HEK293 (cell line): Measurements from ENCODE around the gene DNAH11.

Source experiments
- REST ChIP-seq: fragments of 450-650 bp; formaldehyde crosslinking; IDR thresholded peaks from 2 replicates; pipeline ENCODE4 v1.5.1; 2016; ENCODE audit warnings: missing biosample characterization, missing genetic modification characterization
- TCF7L2 ChIP-seq: IDR thresholded peaks from 2 replicates; pipeline ENCODE4 v1.6.1; 2011; ENCODE audit warnings: low read depth, mild to moderate bottlenecking, inconsistent platforms, low read length, moderate library complexity, borderline replicate concordance
- ZBTB26 ChIP-seq: fragments of 450-650 bp; formaldehyde crosslinking; optimal IDR thresholded peaks from 2 replicates; pipeline ENCODE3; 2016; ENCODE audit warnings: missing biosample characterization, mild to moderate bottlenecking, missing genetic modification characterization
- TF ChIP-seq, protein P1 (sequence below): fragments of 450-650 bp; formaldehyde crosslinking; IDR thresholded peaks from 2 replicates; pipeline ENCODE4; 2016; ENCODE audit warnings: missing biosample characterization, missing genetic modification characterization
- TF ChIP-seq, protein P2 (sequence below): fragments of 450-650 bp; formaldehyde crosslinking; IDR thresholded peaks from 2 replicates; pipeline ENCODE4 v1.5.1; 2016; ENCODE audit warnings: missing biosample characterization, missing genetic modification characterization
- TF ChIP-seq, protein P3 (sequence below): fragments of 450-650 bp; formaldehyde crosslinking; conservative IDR thresholded peaks from 2 replicates; pipeline ENCODE4 v1.5.1; 2016; ENCODE audit warnings: low read depth, missing biosample characterization, missing genetic modification characterization

DNA sequence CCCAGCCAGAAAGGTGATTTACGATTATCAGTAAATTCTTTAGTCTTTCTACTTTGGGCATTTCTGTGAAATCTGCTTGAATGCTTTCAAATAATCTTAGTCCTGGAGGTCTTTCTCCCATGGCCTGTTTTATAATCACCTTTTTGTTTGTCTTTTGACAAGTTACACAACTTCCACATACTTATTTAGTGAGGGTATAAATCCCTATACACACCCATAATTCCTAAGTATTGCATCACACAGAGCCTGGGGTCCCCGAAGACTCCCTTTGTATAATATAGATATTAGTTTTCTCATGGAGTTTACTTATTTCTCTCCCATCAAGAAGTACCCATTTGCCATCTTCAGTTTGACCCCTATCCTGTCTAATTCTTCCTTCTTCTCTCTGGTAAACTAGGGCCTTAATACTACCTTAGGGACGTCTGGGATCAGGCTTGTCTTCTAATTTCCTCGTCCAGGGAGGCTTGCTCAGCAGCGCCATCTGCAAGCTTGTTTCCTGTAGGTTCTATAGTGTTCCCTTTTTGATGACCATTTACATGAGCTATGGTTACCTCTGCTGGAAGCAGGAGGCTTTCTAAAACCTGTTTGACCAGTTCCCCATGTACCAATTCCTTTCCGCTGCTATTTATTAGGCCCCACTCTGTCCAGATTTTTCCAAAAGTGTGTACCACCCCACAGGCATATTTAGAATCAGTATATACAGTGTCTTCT, 8.1 kb downstream of the DNAH11 start:
- TF ChIP-seq, protein P1, sequence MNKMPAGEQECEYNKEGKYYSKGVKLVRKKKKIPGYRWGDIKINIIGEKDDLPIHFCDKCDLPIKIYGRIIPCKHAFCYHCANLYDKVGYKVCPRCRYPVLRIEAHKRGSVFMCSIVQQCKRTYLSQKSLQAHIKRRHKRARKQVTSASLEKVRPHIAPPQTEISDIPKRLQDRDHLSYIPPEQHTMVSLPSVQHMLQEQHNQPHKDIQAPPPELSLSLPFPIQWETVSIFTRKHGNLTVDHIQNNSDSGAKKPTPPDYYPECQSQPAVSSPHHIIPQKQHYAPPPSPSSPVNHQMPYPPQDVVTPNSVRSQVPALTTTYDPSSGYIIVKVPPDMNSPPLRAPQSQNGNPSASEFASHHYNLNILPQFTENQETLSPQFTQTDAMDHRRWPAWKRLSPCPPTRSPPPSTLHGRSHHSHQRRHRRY = no peak
- TF ChIP-seq, protein P2, sequence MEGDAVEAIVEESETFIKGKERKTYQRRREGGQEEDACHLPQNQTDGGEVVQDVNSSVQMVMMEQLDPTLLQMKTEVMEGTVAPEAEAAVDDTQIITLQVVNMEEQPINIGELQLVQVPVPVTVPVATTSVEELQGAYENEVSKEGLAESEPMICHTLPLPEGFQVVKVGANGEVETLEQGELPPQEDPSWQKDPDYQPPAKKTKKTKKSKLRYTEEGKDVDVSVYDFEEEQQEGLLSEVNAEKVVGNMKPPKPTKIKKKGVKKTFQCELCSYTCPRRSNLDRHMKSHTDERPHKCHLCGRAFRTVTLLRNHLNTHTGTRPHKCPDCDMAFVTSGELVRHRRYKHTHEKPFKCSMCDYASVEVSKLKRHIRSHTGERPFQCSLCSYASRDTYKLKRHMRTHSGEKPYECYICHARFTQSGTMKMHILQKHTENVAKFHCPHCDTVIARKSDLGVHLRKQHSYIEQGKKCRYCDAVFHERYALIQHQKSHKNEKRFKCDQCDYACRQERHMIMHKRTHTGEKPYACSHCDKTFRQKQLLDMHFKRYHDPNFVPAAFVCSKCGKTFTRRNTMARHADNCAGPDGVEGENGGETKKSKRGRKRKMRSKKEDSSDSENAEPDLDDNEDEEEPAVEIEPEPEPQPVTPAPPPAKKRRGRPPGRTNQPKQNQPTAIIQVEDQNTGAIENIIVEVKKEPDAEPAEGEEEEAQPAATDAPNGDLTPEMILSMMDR (tag by site-specific recombination) = no peak
- no peak for TF ChIP-seq ZBTB26 (tag by site-specific recombination)
- TF ChIP-seq REST = no peak
- TF ChIP-seq, protein P3, sequence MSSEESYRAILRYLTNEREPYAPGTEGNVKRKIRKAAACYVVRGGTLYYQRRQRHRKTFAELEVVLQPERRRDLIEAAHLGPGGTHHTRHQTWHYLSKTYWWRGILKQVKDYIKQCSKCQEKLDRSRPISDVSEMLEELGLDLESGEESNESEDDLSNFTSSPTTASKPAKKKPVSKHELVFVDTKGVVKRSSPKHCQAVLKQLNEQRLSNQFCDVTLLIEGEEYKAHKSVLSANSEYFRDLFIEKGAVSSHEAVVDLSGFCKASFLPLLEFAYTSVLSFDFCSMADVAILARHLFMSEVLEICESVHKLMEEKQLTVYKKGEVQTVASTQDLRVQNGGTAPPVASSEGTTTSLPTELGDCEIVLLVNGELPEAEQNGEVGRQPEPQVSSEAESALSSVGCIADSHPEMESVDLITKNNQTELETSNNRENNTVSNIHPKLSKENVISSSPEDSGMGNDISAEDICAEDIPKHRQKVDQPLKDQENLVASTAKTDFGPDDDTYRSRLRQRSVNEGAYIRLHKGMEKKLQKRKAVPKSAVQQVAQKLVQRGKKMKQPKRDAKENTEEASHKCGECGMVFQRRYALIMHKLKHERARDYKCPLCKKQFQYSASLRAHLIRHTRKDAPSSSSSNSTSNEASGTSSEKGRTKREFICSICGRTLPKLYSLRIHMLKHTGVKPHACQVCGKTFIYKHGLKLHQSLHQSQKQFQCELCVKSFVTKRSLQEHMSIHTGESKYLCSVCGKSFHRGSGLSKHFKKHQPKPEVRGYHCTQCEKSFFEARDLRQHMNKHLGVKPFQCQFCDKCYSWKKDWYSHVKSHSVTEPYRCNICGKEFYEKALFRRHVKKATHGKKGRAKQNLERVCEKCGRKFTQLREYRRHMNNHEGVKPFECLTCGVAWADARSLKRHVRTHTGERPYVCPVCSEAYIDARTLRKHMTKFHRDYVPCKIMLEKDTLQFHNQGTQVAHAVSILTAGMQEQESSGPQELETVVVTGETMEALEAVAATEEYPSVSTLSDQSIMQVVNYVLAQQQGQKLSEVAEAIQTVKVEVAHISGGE = no peak
- TF ChIP-seq TCF7L2 = no peak
